ENCODE results near the gene TMEM134.

TMEM134 gene

DNA sequence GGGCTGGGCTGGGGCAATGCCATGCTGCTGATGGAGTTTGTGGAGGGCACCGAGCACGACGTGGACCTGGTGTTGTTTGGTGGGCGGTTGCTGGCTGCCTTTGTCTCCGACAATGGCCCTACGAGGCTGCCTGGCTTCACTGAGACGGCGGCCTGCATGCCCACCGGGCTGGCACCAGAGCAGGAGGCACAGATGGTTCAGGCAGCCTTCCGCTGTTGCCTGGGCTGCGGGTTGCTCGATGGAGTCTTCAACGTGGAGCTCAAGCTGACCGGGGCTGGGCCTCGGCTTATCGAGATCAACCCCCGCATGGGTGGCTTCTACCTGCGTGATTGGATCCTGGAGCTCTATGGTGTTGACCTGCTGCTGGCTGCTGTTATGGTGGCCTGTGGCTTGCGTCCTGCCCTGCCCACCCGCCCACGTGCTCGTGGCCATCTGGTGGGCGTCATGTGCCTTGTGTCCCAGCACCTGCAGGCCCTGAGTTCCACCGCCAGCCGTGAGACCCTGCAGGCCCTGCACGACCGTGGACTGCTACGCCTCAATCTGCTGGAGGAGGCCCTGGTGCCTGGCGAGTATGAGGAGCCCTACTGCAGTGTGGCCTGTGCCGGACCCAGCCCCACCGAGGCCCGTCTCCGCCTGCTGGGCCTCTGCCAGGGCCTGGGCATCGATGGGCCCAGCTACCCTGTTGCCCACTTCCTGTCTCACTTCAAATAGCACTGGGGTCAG is 45.0 kb downstream of the TMEM134 start:
- in situ Hi-C loops (cut with HindIII; ENCODE audit: low sequenced_read_pairs): no loop called here

DNA sequence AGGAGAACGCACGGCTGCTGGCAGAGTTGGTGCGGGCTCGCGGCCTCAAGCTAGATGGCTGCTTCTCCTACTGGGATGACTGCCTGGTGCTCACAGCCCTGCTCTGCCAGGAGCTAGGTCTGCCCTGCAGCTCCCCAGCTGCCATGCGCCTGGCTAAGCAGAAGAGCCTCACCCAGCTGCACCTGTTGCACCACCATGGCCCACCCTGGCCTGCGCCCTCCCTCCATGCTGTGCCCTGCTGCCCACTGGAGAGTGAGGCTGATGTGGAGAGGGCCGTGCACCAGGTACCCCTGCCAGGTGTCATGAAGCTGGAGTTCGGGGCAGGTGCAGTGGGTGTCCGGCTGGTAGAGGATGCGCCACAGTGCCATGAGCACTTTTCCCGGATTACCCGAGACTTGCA is 45.6 kb downstream of the TMEM134 start:
- in situ Hi-C loops (cut with HindIII; ENCODE audit: low sequenced_read_pairs): no loop called here

DNA sequence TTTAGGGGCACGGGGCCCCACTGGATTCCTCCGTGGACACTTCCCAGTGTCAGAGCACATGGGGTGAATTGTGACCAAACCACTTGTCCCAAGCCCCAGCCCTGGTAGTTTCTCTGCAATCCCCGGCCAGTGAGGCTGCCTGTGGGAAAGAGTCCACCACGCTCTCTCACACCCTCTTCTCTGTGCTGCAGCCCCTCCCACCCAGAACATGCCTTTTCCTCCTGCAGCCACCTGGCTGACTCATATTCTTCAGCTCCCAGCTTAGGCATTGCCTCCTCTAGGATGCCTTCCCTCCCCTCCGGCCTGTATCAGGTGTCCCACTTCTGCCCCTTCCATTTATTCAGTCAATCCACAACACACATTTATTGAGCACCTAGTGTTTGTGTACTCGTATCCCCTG is 46.2 kb downstream of the TMEM134 start:
- in situ Hi-C loops (cut with HindIII; ENCODE audit: low sequenced_read_pairs): no loop called here

DNA sequence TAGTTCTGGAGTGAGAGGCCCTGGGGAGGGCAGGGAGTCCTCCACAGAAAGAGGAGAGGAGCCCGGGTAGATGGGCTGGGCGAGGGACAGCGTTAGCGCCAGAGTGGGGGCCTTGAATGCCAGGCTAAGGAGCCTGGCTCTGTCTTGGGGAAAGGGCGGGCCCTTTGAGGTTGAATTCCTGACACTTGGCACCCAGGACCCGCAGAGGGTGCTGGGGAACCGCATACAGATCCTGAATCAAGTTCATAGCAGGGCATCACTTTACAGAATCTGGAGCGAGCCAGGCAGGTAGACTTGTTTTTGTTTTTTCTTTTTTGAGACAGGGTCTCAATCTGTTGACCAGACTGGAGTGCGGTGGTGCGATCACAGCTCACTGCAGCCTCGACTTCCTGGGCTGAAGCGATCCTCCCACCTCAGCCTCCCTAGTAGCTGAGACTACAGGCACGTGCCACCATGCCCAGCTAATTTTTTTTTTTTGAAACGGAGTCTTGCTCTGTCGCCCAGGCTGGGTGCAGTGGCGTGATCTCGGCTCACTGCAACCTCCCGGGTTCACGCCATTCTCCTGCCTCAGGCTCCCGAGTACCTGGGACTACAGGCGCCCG is 47.5 kb downstream of the TMEM134 start:
- in situ Hi-C loops (cut with HindIII; ENCODE audit: low sequenced_read_pairs): no loop called here

DNA sequence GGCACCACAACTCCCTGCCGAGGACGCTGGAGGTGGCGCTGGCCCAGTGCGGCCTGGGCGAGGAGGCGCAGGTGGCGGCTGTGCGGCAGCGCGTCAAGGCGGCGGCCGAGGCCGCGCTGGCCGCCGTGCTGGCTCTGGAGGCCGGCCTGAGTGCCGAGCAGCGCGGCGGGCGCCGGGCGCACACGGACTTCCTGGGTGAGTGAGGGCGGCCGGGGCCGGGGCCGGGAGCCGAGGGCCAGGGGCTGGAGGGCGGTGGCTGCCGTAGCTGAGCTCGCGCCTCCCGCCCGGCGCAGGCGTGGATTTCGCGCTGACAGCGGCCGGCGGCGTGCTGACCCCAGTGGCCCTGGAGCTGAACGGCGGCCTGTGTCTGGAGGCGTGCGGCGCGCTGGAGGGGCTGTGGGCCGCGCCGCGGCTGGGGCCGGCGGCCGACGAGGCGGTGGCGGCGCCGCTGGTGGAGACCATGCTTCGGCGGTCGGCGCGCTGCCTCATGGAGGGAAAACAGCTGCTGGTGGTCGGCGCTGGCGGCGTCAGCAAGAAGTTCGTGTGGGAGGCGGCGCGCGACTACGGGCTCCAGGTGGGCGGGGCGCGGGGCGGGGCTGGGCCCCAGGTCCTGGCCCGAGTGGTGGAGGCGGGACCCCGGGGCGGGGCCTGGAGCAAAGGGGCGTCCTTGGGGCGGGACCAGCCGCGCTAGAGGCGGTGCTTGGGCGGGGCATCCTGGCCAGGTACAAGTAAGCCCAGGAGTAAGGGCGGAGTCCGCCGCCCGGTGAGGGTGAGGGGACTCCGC is 48.2 kb downstream of the TMEM134 start:
- in situ Hi-C loops (cut with HindIII; ENCODE audit: low sequenced_read_pairs): no loop called here

DNA sequence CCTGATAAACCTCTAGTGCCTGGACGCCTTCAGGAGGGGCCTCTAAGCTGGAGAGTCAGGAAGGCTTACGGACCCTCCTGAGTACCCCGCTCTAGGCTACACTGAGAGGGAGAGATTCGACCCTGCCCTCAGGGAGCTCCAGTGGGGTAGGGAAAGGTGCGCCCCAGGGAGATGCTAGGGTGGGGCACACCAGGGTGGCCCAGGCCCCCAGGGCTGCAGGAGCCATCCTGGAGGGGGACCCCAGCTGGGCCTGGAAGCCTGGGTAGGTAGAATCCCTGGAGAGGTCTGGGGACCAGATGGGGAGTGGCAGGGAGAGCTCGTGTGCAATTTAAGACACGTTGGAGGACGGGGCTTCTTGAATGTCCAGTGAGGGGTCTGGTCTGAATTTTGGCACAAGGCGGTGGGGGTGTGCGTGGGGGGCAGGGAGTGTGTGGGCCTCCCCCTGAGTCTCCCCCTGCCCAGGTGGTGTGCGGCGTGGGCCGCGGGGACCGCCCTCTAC is 48.9 kb downstream of the TMEM134 start:
- in situ Hi-C loops (cut with HindIII; ENCODE audit: low sequenced_read_pairs): no loop called here

DNA sequence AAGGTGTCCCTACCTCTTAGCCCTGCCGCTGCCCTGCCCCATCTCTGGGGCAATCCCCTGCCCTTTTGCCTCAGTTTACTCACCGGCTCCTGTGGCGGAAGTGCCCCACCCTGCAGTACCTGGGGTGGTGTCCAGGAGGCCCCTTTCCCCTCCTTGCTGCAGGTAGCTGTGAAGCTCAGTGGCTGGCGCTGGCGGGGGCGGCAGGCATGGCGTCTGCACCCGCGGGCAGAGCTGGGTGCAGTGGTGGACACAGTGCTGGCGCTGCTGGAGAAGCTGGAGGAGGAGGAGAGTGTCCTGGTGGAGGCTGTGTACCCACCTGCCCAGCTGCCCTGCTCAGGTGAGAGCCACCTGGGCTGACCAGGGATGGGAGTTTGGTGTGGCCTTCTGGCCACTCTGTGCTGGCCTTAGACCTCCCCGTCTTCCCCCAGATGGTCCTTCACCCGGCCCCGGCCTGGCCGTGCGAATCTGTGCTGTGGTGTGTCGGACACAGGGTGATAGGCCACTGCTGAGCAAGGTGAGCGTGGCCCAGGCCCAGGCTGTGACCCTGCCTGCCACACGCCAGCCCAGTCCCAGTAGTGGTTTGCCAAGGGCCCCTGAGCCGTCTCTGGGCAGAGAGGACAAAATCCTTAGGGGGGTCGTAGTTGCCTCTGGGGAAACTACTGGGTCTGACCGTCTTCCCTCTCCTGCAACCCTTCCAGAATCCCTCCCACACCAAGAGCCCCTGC is 49.6 kb downstream of the TMEM134 start:
- in situ Hi-C loops (cut with HindIII; ENCODE audit: low sequenced_read_pairs): no loop called here

DNA sequence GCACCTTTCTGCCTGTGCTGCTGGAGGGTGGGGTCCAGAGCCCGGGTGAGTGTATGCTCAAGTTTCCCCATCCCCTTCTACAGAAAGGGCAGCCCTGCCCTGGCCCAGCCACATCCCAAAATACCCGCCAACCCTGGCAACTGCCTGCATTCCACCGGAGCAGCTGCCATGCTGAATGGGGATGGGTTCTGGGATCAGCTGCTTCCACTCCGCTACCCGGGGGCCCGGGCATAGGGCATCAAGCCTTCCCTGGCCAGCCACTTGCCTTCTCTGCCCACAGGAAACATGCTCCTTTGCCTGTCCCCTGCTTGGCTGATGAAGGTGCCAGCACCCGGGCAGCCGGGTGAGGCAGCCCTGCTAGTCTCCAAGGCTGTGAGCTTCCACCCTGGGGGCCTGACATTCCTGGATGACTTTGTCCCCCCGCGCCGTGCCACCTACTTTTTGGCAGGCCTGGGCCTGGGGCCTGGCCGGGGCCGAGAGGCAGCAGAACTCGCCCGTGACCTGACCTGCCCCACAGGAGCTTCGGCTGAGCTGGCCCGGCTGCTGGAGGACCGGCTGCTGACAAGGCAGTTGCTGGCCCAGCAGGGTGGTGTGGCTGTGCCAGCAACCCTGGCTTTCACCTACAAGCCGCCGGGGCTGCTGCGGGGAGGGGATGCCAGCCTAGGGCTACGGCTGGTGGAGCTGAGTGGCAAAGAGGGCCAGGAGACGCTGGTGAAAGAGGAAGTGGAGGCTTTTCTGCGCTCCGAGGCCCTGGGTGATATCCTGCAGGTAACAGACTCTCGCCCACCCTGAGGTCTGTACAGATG is 50.4 kb downstream of the TMEM134 start:
- in situ Hi-C loops (cut with HindIII; ENCODE audit: low sequenced_read_pairs): no loop called here

DNA sequence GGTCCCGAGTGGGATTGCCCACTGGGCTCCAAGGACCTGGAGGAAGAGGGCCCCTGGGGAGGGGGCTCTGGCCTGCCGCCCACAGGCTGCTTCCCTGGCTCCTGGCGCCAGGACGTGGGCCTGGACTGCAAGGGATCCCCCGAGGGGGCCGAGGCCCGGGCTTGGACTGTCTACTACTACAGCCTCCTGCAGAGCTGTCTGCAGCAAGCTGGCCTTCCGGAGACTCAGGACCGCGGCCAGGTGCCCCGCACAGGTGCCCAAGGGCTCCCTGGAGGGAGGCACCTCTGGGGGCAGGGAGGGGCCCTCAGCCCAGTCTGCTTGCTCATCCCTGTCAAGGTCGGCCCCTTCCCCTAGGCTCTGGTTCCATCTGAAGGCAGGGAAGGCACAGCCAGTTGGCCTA is 51.6 kb downstream of the TMEM134 start:
- in situ Hi-C loops (cut with HindIII; ENCODE audit: low sequenced_read_pairs): no loop called here

DNA sequence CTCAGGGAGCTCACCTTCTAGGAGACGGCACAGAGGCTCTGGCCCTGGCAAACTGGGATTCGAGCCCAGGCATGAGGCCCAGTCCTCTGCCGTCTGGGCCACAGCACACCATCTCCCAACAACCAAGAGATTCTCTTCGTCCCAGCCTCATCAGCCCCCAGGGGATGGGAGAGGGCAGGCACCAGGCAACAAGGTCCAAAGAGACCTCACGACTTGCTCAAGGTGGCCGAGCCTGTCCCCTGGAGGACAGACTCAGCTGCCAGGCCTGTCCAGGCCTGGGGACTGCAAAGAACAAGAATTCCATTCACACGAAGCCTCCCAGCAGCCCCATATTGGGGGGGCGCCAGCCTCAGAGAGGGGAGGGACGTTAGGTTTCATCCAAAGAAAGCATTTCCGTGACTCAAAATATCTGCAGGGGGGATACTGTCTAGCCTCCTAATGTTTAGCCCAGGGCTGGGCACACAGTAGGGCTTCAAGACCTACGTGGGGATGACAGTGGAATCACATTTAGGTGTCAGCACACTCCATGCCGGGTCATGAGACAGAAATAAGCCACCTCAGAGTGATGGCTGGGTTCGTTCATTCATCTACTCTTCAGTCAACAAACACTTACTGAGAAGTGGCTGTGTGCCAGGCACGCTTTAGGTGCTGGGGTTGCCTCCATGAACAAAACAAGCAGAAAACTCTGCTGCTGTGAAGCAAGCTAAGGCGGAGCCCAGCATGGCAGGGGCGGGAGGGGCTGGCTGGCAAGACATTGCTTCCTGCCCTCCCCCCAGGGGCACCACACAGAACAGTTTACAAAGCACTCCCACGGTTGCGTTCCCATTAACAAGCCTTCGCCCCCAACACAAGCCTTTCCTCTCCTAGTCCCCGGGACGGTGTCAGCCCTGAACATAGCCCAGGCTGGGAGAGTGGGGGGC is 52.4 kb downstream of the TMEM134 start:
- in situ Hi-C loops (cut with HindIII; ENCODE audit: low sequenced_read_pairs): no loop called here

DNA sequence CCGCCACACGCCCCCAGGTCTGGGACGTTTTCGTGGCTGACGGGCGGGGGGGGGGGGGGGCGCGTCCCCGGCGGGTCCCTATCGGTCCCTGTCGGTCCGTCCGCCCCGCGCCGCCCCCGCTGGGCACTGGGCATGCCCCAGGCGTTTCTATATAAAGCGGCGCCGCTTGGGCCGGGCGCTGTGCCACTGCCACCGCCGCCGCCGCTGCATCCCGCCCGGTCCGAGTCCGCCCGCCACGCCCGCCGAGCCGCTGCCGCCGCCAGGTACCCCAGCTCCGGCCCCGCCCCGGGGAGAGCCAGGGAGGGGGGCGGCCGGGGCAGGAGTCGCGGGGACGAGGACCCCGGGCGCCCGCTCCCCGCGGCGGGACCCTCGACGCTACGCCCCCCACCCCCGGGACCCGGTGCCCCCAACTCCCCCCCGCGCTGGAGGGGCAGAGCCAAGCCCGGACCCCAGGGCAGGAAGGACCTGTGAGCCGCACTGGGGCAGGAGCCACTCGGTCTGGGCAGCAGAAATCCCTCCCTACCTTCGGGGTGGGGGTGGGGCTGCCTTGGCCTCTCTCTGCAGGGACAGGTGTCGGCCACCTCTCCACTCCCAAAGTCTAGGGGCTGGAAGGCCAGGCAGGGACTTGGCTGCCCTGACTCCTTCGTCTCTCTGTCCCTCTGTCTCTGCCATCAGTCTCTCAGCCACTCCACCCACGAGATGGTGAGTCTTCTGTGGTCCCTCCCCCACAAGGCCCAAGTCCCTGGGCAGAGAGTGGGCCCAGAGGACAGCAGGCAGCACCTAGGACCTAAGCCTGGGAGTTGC is 53.3 kb downstream of the TMEM134 start, which contains the start of gene CARNS1:
Gene CARNS1, plus strand, starts transcription at position 178 of the 804 bp plus-strand sequence. Its CDS starts 522 bp downstream, at position 700.
- in situ Hi-C loops (cut with HindIII; ENCODE audit: low sequenced_read_pairs): no loop called here

DNA sequence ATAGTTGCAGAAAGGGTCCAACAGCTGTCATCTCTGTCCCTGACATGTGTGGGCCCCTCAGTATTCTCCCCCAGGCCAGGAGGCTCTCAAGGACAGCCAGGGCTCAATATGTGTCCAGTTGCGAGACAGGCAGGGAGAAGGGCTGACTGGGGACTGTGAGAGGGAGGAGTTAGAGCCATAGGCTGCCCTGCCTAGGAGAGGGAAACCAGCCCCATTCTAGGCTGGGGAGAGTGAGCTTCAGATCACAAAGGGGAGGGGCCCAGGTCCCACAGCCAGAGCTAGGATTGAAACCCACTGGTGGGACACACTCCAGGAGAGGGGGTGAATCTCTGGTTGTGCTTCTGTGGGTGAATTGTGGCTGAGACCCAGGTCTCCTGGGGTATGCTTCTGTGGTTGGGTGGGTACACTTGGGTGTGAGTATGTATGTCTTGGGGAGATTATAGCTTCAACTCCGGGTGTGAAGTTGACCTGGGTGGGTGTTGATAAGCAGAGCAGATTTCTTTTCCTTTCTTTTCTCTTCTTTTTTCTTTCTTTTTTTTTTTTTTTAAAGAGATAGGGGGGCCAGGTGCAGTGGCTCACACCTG is 55.7 kb downstream of the TMEM134 start:
- in situ Hi-C loops (cut with HindIII; ENCODE audit: low sequenced_read_pairs): no loop called here

DNA sequence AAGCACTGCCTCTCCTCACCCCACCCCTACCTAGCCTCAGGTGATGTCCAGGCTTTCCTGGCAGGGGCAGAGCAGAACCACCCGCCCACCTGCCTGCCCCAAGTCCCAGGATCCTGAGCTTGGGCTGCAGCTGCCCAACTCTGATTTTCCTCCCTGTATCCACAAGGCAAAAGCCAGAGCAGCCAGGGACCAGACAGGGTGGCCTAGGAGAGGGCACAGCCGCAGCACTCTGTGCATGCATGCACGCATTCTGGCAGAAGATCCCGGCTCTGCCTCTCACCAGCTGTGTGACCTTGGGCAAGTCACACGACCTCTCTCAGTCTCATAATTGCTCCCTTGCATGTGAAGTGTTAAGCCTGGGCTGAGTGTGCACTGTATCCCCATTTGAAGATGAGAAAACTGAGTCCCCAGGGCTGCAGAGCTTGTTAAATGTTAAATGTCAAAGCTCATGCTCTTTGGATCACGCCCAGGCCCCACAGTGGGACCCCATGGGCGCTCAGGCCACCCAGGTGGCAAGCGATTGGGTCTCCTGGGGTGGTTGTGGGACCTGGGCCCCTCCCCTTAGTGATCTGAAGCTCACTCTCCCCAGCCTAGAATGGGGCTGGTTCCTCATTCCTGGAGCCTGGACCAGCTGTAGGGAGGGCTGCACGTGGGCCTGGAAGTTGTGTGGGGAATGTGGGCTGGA is 56.4 kb downstream of the TMEM134 start:
- in situ Hi-C loops (cut with HindIII; ENCODE audit: low sequenced_read_pairs): no loop called here

DNA sequence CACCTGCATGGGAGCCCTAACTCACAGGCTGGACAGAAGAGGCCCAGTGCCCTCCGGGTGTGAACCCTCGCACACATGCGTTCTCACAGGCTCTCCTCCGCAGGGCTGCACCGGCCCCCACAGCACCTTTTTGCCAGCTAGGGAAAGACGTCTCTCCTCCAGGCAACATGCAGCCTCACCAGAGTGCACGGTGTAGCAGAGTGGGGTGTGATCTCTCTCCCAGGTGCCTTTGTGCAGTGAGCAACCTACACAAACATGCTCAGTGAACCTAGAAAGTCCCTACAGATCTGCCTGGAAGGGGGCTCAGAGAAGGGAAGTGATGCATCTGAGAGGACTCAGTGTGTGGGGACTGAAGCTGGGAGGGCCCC is 57.3 kb downstream of the TMEM134 start:
- in situ Hi-C loops (cut with HindIII; ENCODE audit: low sequenced_read_pairs): no loop called here

Measured in endothelial cell of hepatic sinusoid (primary cell).